Kidney glomerular epithelial cell (primary cell): ENCODE measurements around the gene SLC35B1.

Source experiments
- DNase-seq: peaks from one replicate; lab custom pipeline; 2025; lab: John Stamatoyannopoulos, UW

The SLC35B1 gene

DNA sequence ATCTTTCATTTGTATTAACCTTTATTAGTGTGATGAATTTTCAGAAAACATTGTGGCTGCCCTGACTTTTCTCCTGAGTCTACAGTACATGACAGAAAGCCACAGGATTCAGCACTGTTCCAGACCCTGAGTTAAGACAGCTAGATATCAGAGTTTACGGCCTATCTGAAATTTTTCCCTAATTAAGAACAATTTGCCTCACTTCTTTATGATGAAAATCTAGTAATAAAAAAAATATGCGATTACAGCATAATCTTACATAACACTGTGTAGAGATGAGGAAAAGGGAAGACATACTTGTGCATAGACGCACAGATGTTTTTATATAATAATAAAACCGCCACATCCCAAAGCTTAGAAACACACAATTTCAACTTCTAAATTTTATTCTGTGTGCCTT, 37.1 kb downstream of the SLC35B1 start:
- DNase-seq: no peak

DNA sequence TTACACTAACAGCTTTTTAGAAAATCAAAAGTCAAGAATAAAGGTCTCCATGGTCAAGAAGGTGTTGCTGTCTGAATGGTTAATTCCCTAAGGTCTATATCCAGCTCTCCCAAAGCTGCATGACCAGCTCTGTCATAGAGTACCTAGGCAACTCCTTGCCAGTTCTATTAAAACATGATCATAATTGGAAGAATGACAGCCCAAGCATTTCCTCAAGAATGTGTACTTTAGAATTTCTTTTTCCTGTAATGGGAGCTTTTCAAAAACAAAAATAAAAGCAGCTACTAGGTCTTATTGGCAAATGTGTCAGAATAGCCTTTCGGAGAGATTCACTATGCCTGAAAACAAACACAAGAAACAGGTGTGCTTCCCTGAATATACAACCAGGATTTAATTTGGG, 37.8 kb downstream of the SLC35B1 start:
- no peak for DNase-seq

DNA sequence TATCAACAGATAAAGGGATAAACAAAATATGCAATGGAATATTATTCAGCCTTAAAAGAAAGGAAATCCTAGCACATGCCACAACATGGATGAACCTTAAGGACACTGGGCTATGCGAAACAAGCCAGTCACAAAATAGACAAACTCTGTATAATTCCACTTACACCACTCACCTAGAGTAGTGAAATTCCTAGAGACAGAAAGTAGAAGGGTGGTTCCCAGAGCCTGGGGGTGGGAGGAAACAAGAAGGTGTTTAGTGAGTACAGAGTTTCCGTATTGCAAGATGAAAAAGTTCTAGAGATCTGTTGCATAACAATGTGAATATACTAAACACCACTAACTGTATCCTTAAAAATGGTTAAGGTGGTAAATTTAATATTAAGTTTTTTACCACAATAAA, 39.9 kb downstream of the SLC35B1 start:
- no peak for DNase-seq

GRCh38 chr17:49664706-49665211, 43.0 kb downstream of the SLC35B1 start:
- DNase-seq: no peak

GRCh38 chr17:49659661-49660382, 47.9 kb downstream of the SLC35B1 start:
- DNase-seq: no peak

GRCh38 chr17:49656247-49656646, 51.5 kb downstream of the SLC35B1 start:
- no peak for DNase-seq
